ENCODE measurements around the gene ZNF684.

GRCh38 chr1:40495315-40495903 is 36.0 kb upstream of the ZNF684 start:
- TF ChIP-seq TAF1 (IDR thresholded peaks at IDR 0.05; ENCODE audit: low read depth, low read length) (no peak), POLR2A (IDR thresholded peaks at IDR 0.05; ENCODE audit: low read depth, low read length) (no peak), POLR2AphosphoS5 (IDR thresholded peaks at IDR 0.05; ENCODE audit: low read depth, low read length) (no peak)
